AG04449 (cell line): ENCODE measurements around the gene RHEB.

ENCODE experiments used
- CTCF ChIA-PET: fragments of 350-600 bp; formaldehyde crosslinking; extraction: SDS; loops from one replicate; lab custom pipeline; 2021; ENCODE audit warnings: antibody characterized with exemption; lab: Yijun Ruan, JAX
- POLR2A ChIA-PET: fragments of 400-600, 350-600 bp; formaldehyde crosslinking; extraction: SDS; loops from one replicate; lab custom pipeline; 2020; ENCODE audit warnings: antibody characterized with exemption, inconsistent platforms; lab: Yijun Ruan, JAX
- DNase-seq: peaks from one replicate; pipeline ENCODE4 v3.0.0-alpha.2; 2010; ENCODE audit warnings: low read depth, low spot score
- H3K4me3 ChIP-seq: 2 replicates; pipeline ENCODE4 v1.5.1; 2011; ENCODE audit warnings: low read depth, mild to moderate bottlenecking, control low read depth, low read length
- CTCF ChIP-seq: IDR thresholded peaks from one replicate; pipeline ENCODE4 v1.5.1; 2011; ENCODE audit warnings: mild to moderate bottlenecking, moderate library complexity, low read length, control low read depth, inconsistent platforms; ENCODE audit not compliant: insufficient read depth; ENCODE audit errors: missing control alignments

Gene RHEB

GRCh38 chr7:151498495-151498894 is 21.2 kb downstream of the RHEB start:
- ChIA-PET CTCF (interaction anchor here (1.0 to 2.1 kb wide), 4 partner anchors 9 to 50 kb away, joined by 3 to 8 read pairs (median 4); no protein-coding TSS in a partner anchor), POLR2A (no interaction called here)
- DNase-seq: no peak
- no peak overlapping the region for H3K4me3 ChIP-seq
- no peak for TF ChIP-seq CTCF

GRCh38 chr7:151497306-151497871 is 22.3 kb downstream of the RHEB start:
- H3K4me3 ChIP-seq: no peak overlapping the region
- CTCF ChIA-PET: interaction anchor here (1.2 to 2.1 kb wide), 6 partner anchors 8 to 262 kb away, joined by 3 to 8 read pairs (median 4); no protein-coding TSS in a partner anchor
- TF ChIP-seq CTCF: no peak
- DNase-seq: no peak
- POLR2A ChIA-PET: no interaction called here

- CTCF ChIA-PET: interaction anchor here (1.0 to 1.3 kb wide), 2 partner anchors 47 to 263 kb away, joined by 3 read pairs; no protein-coding TSS in a partner anchor
Observed at GRCh38 chr7:151495360-151495759, 24.3 kb downstream of the RHEB start.

GRCh38 chr7:151494298-151495284 is 25.1 kb downstream of the RHEB start:
- DNase-seq: no peak
- POLR2A ChIA-PET: no interaction called here
- no peak overlapping the region for H3K4me3 ChIP-seq
- no peak for TF ChIP-seq CTCF
- CTCF ChIA-PET: interaction anchor here (1.0 to 1.3 kb wide), 2 partner anchors 46 to 264 kb away, joined by 3 read pairs; no protein-coding TSS in a partner anchor

More at GRCh38 chr7:151495360-151495759, 24.3 kb downstream of the RHEB start:
- POLR2A ChIA-PET: no interaction called here
- DNase-seq: no peak
- H3K4me3 ChIP-seq: no peak overlapping the region
- TF ChIP-seq CTCF: no peak

- DNase-seq: no peak
- TF ChIP-seq CTCF: no peak
- POLR2A ChIA-PET: no interaction called here
- CTCF ChIA-PET: no interaction called here
- H3K4me3 ChIP-seq: no peak overlapping the region
Observed at GRCh38 chr7:151493083-151493482, 26.6 kb downstream of the RHEB start.
